CD4-positive, alpha-beta T cell treated with Interleukin-12 subunit alpha and Interleukin-12 subunit beta, for 1 hour (primary cell): ENCODE data around the gene UBXN7.
"Not testable (repeated sequence)": the region's sequence is repeated elsewhere in the genome, so short reads cannot be mapped to it uniquely, and the experiment has no call there.

Source experiments
- DNase-seq: peaks from one replicate; pipeline ENCODE4 v3.0.0-alpha.2; 2020

Gene UBXN7

DNA sequence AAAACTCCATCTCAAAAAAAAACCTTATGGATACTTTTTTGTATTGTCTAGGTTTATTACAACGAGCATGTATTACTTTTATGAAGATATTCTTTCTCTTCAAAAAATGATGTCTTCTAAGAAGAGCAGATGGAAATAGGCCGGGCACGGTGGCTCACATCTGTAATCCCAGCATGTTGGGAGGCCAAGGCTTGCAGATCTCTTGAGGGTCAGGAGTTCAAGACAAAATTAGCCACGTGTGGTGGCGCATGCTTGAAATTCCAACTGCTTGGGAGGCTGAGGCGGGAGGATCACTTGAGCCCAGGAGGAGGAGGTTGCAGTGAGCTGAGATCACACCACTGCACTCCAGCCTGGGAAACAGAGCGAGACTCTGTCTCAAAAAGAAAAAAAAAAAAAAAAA lies 118.1 kb downstream of the UBXN7 start:
- not testable (repeated sequence) for DNase-seq

DNA sequence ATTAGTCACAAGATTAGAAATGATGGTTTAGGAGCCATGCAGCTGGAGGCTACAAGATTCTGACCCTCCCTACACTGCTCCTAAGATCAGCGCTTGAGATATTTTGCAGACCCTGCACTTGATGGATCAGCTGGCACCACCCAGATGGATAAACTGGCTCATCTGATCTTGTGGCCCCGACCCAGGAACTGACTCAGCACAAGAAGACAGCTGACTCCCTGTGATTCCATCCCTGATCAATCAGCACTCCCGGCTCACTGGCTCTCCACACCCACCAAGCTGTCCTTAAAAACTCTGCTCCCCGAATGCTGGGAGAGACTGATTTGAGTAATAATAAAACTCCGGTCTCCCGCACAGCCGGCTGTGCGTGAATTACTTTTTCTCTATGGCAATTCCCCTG lies 129.3 kb downstream of the UBXN7 start:
- not testable (repeated sequence) for DNase-seq

- DNase-seq: not testable (repeated sequence)
Measured at GRCh38 chr3:196302551-196302950, 129.7 kb downstream of the UBXN7 start.

DNA sequence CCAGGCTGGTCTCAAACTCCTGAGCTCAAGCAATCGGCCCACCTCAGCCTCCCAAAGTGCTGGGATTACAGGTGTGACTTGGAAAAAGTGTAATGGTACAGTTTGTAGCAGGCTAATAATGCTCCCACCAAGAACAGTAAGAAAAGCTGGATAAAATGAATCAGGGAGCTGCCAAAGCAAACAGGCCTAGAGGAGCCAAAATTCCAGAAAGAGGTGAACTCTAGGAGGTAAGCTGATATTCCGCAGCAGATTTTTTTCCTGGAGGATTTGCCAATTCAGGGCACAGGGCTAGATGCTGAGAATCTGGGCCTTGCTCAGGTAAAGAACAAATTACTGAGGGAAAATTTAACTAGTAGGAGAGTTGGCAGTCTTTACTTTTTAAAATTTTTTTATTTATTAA lies 133.7 kb downstream of the UBXN7 start:
- DNase-seq: no peak
